ENCODE data around the gene TBC1D12.

Gene TBC1D12

DNA sequence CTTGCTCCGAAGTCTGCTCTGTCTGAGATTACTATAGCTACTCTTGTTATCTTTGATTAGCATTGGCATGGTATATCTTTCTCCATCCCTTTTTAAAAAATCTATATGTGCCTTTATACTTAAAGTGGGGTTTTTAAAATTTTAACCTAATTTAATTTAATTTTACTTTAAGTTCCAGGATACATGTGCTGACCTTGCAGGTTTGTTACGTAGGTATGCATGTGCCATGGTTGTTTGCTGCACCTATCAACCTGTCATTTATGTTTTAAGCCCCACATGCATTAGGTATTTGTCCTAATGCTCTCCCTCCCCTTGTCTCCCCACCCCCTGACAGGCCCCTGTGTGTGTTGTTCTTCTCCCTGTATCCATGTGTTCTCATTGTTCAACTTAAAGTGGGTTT is 54.6 kb downstream of the TBC1D12 start:
- H3K27me3 Mint-ChIP-seq = peaks cover 4% of the 10 kb centered on the region
- DNase-seq (no peak), ATAC-seq (no peak)
- H3K4me1 Mint-ChIP-seq = no peaks in the 10 kb centered on the region
- no peak overlapping the region for H3K27ac Mint-ChIP-seq
- H3K9me3 Mint-ChIP-seq = peaks cover 15% of the 10 kb centered on the region
- no peak overlapping the region for H3K4me3 Mint-ChIP-seq
- no peaks in the 10 kb centered on the region for H3K36me3 Mint-ChIP-seq (ENCODE audit: low read depth)

DNA sequence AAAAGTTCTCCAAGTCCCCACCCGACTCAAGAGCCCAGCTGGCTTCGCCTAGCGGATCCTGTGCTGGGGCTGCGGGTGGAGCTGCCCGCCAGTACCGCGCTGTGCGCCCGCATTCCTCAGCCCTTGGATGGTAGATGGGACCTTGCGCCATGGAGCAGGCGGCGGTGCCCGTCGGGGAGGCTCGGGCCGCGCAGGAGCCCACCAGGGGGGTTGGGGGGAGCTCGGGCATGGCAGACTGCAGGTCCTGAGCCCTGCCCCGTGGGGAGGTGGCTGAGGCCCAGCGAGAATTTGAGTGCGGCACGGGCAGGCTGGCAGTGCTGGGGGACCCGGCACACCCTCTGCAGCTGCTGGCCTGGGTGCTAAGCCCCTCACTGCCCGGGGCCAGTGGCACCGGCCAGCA is 57.0 kb downstream of the TBC1D12 start:
- ATAC-seq (no peak), DNase-seq (no peak)
- no peaks in the 10 kb centered on the region for H3K4me1 Mint-ChIP-seq
- no peak overlapping the region for H3K27ac Mint-ChIP-seq
- H3K4me3 Mint-ChIP-seq = no peak overlapping the region
- peaks cover 6% of the 10 kb centered on the region for H3K9me3 Mint-ChIP-seq
- no peaks in the 10 kb centered on the region for H3K36me3 Mint-ChIP-seq (ENCODE audit: low read depth)
- H3K27me3 Mint-ChIP-seq = peaks cover 4% of the 10 kb centered on the region

GRCh38 chr10:94461503-94461902 is 59.2 kb downstream of the TBC1D12 start:
- no peak for DNase-seq
- ATAC-seq = no peak
- no peak overlapping the region for H3K4me3 Mint-ChIP-seq
- peaks cover 6% of the 10 kb centered on the region for H3K9me3 Mint-ChIP-seq
- no peaks in the 10 kb centered on the region for H3K4me1 Mint-ChIP-seq
- H3K27ac Mint-ChIP-seq = no peak overlapping the region
- no peaks in the 10 kb centered on the region for H3K36me3 Mint-ChIP-seq (ENCODE audit: low read depth)
- H3K27me3 Mint-ChIP-seq = peaks cover 4% of the 10 kb centered on the region

DNA sequence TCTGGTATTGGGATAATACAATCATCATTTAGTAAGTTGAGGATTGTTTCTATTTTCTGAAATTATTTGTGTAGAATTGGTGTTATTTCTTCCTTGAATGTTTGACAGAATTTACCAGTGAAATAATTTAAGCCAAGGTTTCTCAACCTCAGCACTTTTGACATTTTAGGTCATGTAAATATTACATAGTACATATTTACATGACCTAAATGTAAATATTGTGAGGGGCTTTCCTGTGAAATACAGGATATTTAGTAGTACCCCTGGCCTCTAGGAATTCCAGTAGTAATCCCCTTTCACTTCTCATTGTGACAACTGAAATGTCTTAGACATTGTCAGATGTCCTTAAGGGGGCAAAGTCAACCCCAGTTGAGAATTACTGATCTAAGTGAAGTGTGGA is 59.8 kb downstream of the TBC1D12 start:
- Mint-ChIP-seq H3K9me3 (peaks cover 6% of the 10 kb centered on the region), H3K27me3 (peaks cover 4% of the 10 kb centered on the region), H3K36me3 (ENCODE audit: low read depth) (no peaks in the 10 kb centered on the region), H3K4me3 (no peak overlapping the region), H3K27ac (no peak overlapping the region), H3K4me1 (no peaks in the 10 kb centered on the region)
- no peak for ATAC-seq
- DNase-seq = no peak

DNA sequence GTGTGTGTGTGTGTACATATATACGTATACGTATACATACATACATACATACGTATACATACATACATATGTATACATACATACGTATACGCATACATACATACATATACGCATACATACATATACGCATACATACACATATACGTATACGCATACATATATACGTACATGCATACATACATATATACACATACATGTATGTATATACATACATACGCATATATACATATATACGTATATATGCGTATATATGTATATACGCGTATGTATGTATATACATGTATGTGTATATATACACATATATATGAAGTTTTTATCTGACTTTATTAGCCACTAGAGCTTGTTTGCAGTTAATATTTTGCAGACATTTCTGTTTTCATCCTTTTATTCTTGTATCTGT is 63.3 kb downstream of the TBC1D12 start:
- peaks cover 4% of the 10 kb centered on the region for H3K27me3 Mint-ChIP-seq
- H3K4me3 Mint-ChIP-seq = no peak overlapping the region
- DNase-seq (no peak), ATAC-seq (no peak)
- H3K4me1 Mint-ChIP-seq = no peaks in the 10 kb centered on the region
- H3K9me3 Mint-ChIP-seq = peaks cover 3% of the 10 kb centered on the region
- H3K27ac Mint-ChIP-seq = no peak overlapping the region
- no peaks in the 10 kb centered on the region for H3K36me3 Mint-ChIP-seq (ENCODE audit: low read depth)

DNA sequence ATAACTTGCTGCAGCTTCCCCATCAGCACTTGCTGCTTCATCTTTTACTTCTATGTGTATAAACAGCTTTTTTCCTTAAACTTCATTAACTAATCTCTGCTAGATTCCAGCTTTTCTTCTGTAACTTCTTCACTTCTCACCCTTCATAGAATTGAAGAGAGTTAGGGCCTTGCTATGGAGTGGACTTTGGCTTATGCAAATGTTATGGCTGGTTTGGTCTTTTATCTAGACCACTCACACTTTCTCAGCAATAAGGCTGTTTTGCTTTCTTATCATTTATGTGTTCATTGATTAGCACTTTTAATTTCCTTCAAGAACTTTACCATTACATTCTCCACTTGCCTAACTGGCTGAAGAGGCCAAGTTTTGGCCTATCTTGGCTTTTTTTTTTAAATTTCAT is 79.1 kb downstream of the TBC1D12 start:
- DNase-seq (no peak), ATAC-seq (no peak)
- no peaks in the 10 kb centered on the region for H3K4me1 Mint-ChIP-seq
- H3K9me3 Mint-ChIP-seq = peaks cover 5% of the 10 kb centered on the region
- H3K36me3 Mint-ChIP-seq (ENCODE audit: low read depth) = no peaks in the 10 kb centered on the region
- H3K4me3 Mint-ChIP-seq = no peak overlapping the region
- no peak overlapping the region for H3K27ac Mint-ChIP-seq
- peaks cover 9% of the 10 kb centered on the region for H3K27me3 Mint-ChIP-seq

DNA sequence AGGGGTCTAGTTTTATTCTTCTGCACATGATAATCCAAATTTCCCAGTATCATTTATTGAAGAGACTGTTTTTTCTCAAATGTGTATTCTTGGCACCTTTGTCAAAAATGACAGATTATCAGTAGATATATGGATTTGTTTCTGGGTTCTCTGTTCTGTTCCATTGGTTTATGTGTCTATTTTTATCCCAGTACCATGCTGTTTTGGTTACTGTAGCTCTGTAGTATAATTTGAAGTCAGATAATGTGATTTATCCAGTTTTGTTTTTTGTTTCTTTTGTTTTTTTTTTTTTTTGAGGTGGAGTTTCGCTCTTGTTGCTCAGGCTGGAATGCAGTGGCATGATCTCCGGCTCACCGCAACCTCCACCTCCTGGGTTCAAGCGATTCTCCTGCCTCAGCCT is 81.6 kb downstream of the TBC1D12 start:
- Mint-ChIP-seq H3K36me3 (ENCODE audit: low read depth) (no peaks in the 10 kb centered on the region), H3K9me3 (peaks cover 9% of the 10 kb centered on the region), H3K27me3 (peaks cover 13% of the 10 kb centered on the region), H3K27ac (no peak overlapping the region), H3K4me1 (no peaks in the 10 kb centered on the region), H3K4me3 (no peak overlapping the region)
- ATAC-seq = no peak
- DNase-seq = no peak

DNA sequence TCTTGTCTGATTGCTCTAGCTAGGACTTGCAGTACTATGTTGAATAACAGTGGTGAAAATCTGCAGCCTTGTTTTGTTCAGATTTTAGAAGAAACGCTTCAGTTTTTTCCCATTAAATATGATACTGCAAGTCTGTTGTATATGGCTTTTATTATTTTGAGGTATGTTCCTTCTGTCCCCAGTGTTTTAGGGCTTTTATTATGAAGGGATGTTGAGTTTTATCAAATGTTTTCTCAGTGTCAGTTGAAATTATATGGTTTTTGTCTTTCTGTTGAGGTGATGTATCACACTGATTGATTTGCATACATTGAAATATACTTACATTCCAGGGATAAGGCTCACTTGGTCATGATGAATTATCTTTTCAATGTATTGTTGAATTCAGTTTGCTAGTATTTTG is 82.8 kb downstream of the TBC1D12 start:
- DNase-seq = no peak
- H3K4me1 Mint-ChIP-seq = no peaks in the 10 kb centered on the region
- H3K4me3 Mint-ChIP-seq = no peak overlapping the region
- no peak overlapping the region for H3K27ac Mint-ChIP-seq
- H3K36me3 Mint-ChIP-seq (ENCODE audit: low read depth) = no peaks in the 10 kb centered on the region
- peaks cover 13% of the 10 kb centered on the region for H3K27me3 Mint-ChIP-seq
- ATAC-seq = no peak
- peaks cover 9% of the 10 kb centered on the region for H3K9me3 Mint-ChIP-seq

- no peak overlapping the region for H3K4me3 Mint-ChIP-seq
- DNase-seq (no peak), ATAC-seq (no peak)
- no peaks in the 10 kb centered on the region for H3K36me3 Mint-ChIP-seq (ENCODE audit: low read depth)
- H3K27ac Mint-ChIP-seq = no peak overlapping the region
- H3K4me1 Mint-ChIP-seq = no peaks in the 10 kb centered on the region
- peaks cover 16% of the 10 kb centered on the region for H3K27me3 Mint-ChIP-seq
- H3K9me3 Mint-ChIP-seq = peaks cover 9% of the 10 kb centered on the region
Measured at GRCh38 chr10:94487575-94487974, 85.2 kb downstream of the TBC1D12 start.

- Mint-ChIP-seq H3K36me3 (ENCODE audit: low read depth) (no peaks in the 10 kb centered on the region), H3K27ac (no peak overlapping the region), H3K4me1 (no peaks in the 10 kb centered on the region), H3K27me3 (peaks cover 11% of the 10 kb centered on the region), H3K9me3 (peaks cover 4% of the 10 kb centered on the region), H3K4me3 (no peak overlapping the region)
- DNase-seq (no peak), ATAC-seq (no peak)
Measured at GRCh38 chr10:94489107-94489506, 86.8 kb downstream of the TBC1D12 start.

DNA sequence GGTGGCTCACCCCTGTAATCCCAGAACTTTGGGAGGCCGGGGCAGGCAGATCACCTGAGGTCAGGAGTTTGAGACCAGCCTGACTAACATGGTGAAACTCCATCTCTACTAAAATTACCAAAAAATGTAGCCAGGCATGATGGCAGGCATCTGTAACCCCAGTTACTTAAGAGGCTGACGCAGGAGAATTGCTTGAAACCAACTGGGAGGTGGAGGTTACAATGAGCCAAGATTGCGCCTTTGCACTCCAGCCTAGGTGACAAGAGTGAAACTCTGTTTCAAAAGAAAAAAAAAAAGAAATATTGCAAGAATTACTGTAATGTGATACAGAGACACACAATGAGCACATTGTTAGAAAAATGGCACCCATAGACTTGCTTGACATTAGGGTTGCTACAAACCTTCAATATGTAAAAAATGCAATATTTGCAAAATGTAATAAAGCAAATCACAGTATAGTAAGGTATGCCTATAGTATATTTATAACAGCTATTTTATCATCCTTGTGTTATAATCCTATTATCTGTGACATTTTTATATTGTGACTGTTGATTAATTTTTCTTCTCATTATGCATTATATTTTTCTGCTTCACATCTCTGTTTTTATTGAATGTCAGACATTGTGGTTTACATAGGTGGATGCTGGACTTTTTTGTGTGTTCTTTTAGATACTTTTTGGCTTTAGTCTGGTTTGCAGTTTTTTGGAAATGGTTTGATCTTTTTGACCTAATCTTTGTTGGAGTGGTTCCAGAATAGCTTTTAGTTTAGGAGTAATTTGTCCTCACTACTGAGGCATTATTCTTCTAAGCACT is 87.8 kb downstream of the TBC1D12 start:
- Mint-ChIP-seq H3K9me3 (peaks cover 4% of the 10 kb centered on the region), H3K36me3 (ENCODE audit: low read depth) (no peaks in the 10 kb centered on the region), H3K27me3 (peaks cover 10% of the 10 kb centered on the region), H3K4me1 (no peaks in the 10 kb centered on the region), H3K4me3 (no peak overlapping the region), H3K27ac (no peak overlapping the region)
- ATAC-seq = no peak
- no peak for DNase-seq

DNA sequence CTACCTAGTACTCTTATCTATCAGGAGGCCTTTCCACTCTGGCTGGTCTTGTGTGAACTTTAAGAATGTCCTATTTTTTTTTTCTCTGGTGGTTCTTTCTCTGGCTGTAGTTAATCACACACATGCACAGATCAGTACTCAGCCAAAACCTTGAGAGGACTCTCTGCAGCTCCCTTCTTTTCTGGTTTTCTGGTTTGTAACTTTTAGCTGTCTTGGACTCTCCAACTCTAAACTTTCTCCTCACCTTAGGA is 88.4 kb downstream of the TBC1D12 start:
- Mint-ChIP-seq H3K4me1 (no peaks in the 10 kb centered on the region), H3K9me3 (peaks cover 4% of the 10 kb centered on the region), H3K27ac (no peak overlapping the region), H3K4me3 (no peak overlapping the region), H3K27me3 (peaks cover 9% of the 10 kb centered on the region), H3K36me3 (ENCODE audit: low read depth) (no peaks in the 10 kb centered on the region)
- DNase-seq (no peak), ATAC-seq (no peak)

- DNase-seq (no peak), ATAC-seq (no peak)
- Mint-ChIP-seq H3K36me3 (ENCODE audit: low read depth) (no peaks in the 10 kb centered on the region), H3K27me3 (peaks cover 7% of the 10 kb centered on the region), H3K9me3 (no peaks in the 10 kb centered on the region), H3K4me3 (no peak overlapping the region), H3K27ac (no peak overlapping the region), H3K4me1 (no peaks in the 10 kb centered on the region)
Measured at GRCh38 chr10:94493463-94493862, 91.1 kb downstream of the TBC1D12 start.

DNA sequence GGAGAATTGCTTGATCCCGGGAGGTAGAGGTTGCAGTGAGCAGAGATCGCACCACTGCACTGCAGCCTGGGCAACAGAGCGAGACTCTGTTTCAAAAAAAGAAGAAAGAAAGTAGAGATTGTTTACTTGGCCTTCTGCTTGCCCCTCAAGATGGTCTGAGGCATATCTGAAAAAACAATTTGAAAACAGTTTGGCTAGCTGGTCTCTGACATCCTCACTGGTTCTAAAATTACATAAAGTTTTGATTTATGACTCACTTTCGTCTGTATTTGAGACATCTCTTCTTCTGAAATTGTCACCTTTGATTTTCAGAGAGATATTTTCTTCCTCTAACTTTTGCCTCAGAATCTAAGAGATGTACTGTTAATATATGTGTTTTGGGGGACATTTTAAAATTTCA is 93.7 kb downstream of the TBC1D12 start:
- DNase-seq = no peak
- H3K9me3 Mint-ChIP-seq = no peaks in the 10 kb centered on the region
- ATAC-seq = no peak
- no peaks in the 10 kb centered on the region for H3K4me1 Mint-ChIP-seq
- peaks cover 6% of the 10 kb centered on the region for H3K27me3 Mint-ChIP-seq
- H3K27ac Mint-ChIP-seq = no peak overlapping the region
- H3K4me3 Mint-ChIP-seq = no peak overlapping the region
- H3K36me3 Mint-ChIP-seq (ENCODE audit: low read depth) = no peaks in the 10 kb centered on the region

DNA sequence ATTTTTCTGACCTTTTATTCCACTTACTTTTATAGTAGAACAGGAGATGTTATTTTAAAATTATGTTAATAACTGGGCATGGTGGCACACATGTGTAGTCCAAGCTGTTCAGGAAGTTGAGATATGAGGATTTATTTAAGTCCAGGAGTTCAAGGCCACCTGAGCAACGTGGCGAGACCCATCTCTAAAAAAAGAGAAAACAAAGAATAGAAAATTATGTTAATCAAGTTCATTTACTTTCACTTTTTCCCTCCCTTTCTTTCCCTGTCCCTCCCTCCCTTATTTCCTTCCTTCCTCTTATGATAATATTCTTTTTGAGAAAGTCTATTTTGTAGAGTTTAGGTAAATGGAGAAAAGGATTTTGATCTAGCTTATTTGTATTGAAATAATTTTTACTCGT is 94.3 kb downstream of the TBC1D12 start:
- DNase-seq (no peak), ATAC-seq (no peak)
- Mint-ChIP-seq H3K4me1 (no peaks in the 10 kb centered on the region), H3K27me3 (peaks cover 5% of the 10 kb centered on the region), H3K36me3 (ENCODE audit: low read depth) (no peaks in the 10 kb centered on the region), H3K9me3 (no peaks in the 10 kb centered on the region), H3K4me3 (no peak overlapping the region), H3K27ac (no peak overlapping the region)

DNA sequence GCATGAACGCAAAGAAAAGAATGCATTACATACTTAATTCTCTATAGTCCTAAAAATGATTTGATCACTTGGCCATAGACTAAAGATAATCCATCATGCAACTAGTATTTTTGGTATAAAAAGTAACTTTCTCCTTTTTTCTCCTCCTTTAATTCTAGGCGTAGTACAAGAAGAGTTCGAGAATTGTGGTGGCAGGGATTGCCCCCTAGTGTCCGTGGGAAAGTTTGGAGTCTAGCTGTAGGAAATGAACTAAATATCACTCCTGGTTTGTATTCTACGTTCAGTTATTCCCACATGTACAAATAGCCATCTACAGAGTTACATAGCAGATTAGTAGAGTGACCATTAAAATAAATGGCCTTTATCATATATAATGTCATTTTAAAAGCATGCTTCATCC is 97.7 kb downstream of the TBC1D12 start:
- H3K4me1 Mint-ChIP-seq = no peaks in the 10 kb centered on the region
- no peak overlapping the region for H3K4me3 Mint-ChIP-seq
- ATAC-seq (no peak), DNase-seq (no peak)
- peaks cover 2% of the 10 kb centered on the region for H3K27me3 Mint-ChIP-seq
- no peaks in the 10 kb centered on the region for H3K36me3 Mint-ChIP-seq (ENCODE audit: low read depth)
- no peaks in the 10 kb centered on the region for H3K9me3 Mint-ChIP-seq
- no peak overlapping the region for H3K27ac Mint-ChIP-seq

All from activated naive CD8-positive, alpha-beta T cell treated with anti-CD3 and anti-CD28 coated beads, Interleukin-2, amount 50 U/mL, for 24 hours (primary cell).